H1 (cell line): ENCODE results near the gene PAPSS2. TPM values are rescaled to one million over a fixed set of nuclear protein-coding genes. Genes with fewer than 3 reads are reported as not detected.

Experiments used
- CTCF ChIA-PET: fragments of 300-600 bp; sonication (Branson Sonifier 250); formaldehyde crosslinking; loops from one replicate; lab custom pipeline; 2021; ENCODE audit not compliant: partially characterized antibody; lab: Charles Lee
- POLR2A ChIA-PET: fragments of 300-600 bp; sonication (Branson Sonifier 250); formaldehyde crosslinking; loops from one replicate; lab custom pipeline; 2021; ENCODE audit warnings: inconsistent platforms; ENCODE audit not compliant: partially characterized antibody; lab: Charles Lee
- DNase-seq, 2 experiments: peaks; one replicate each; pipeline versions ENCODE4 v3.0.0 to v3.0.0-alpha.2; 2010 to 2022; ENCODE audit warnings: low spot score in 2 of 2, low read depth in 1 of 2, mixed read lengths in 1 of 2
- FAIRE-seq: peaks from 2 replicates; lab custom pipeline; 2011; peaks lifted over from hg19 to GRCh38; lab: Jason Lieb, UNC
- H2AFZ ChIP-seq: 2 replicates; pipeline ENCODE4 v1.8.1; 2012; ENCODE audit warnings: low read length, inconsistent platforms
- H2AK5ac ChIP-seq: 2 replicates; pipeline ENCODE4 v1.6.1; 2013; ENCODE audit warnings: low read depth, low read length
- H2BK120ac ChIP-seq: replicated peaks from 2 replicates; pipeline ENCODE3; 2013; ENCODE audit warnings: low read depth, low read length, inconsistent platforms
- H2BK12ac ChIP-seq: 2 replicates; pipeline ENCODE4 v1.6.1; 2013; ENCODE audit warnings: low read depth, low read length
- H2BK15ac ChIP-seq: 2 replicates; pipeline ENCODE4 v1.6.1; 2013; ENCODE audit warnings: low read length
- H2BK20ac ChIP-seq: 2 replicates; pipeline ENCODE4 v1.6.1; 2013; ENCODE audit warnings: low read length
- H2BK5ac ChIP-seq: 2 replicates; pipeline ENCODE4 v1.6.1; 2013; ENCODE audit warnings: low read depth, low read length
- H3K14ac ChIP-seq: 2 replicates; pipeline ENCODE4 v1.6.1; 2013; ENCODE audit warnings: inconsistent platforms; ENCODE audit not compliant: insufficient read length
- H3K18ac ChIP-seq: 2 replicates; pipeline ENCODE4 v1.6.1; 2013; ENCODE audit warnings: low read length; ENCODE audit errors: extremely low read depth
- H3K23ac ChIP-seq: 2 replicates; pipeline ENCODE4 v1.6.1; 2013; ENCODE audit warnings: inconsistent platforms; ENCODE audit not compliant: insufficient read length
- H3K23me2 ChIP-seq: 2 replicates; pipeline ENCODE4 v1.6.1; 2013; ENCODE audit warnings: low read depth, low read length
- H3K27ac ChIP-seq: 2 replicates; pipeline ENCODE4 v1.6.1; 2011; ENCODE audit warnings: low read depth, low read length, inconsistent platforms
- H3K27me3 ChIP-seq, 4 experiments: replicated peaks in 1 of 4; 1 replicate in 1 of 4; 2 replicates in 3 of 4; pipeline versions ENCODE4 v1.6.1 to v1.8.1; 2011 to 2013; ENCODE audit warnings: low read length in 3 of 4, mild to moderate bottlenecking in 3 of 4, inconsistent platforms in 2 of 4, mixed read lengths in 2 of 4, moderate library complexity in 1 of 4; ENCODE audit not compliant: control insufficient read depth in 3 of 4, insufficient read depth in 3 of 4; ENCODE audit errors: extremely low read depth in 1 of 4
- H3K36me3 ChIP-seq, 4 experiments: 2 replicates each; pipeline versions ENCODE4 v1.6.1 to v1.8.1; 2011 to 2013; ENCODE audit warnings: mild to moderate bottlenecking in 4 of 4, low read length in 3 of 4, moderate library complexity in 2 of 4, control low read depth in 1 of 4, inconsistent platforms in 1 of 4; ENCODE audit not compliant: insufficient read depth in 4 of 4, control insufficient read depth in 2 of 4
- H3K4ac ChIP-seq: replicated peaks from 2 replicates; pipeline ENCODE3; 2013; ENCODE audit warnings: low read length, low read depth, mixed read lengths, inconsistent platforms; ENCODE audit not compliant: insufficient read length
- H3K4me1 ChIP-seq, 4 experiments: replicated peaks in 1 of 4; 1 replicate in 1 of 4; 2 replicates in 3 of 4; pipeline versions ENCODE4 v1.6.1 to v1.8.1; 2011 to 2013; ENCODE audit warnings: low read length in 3 of 4, inconsistent platforms in 2 of 4, mixed read lengths in 1 of 4; ENCODE audit not compliant: insufficient read depth in 4 of 4, control insufficient read depth in 3 of 4
- H3K4me2 ChIP-seq, 2 experiments: 2 replicates each; pipeline versions ENCODE4 v1.6.1 to v1.8.1; 2011 to 2013; ENCODE audit warnings: low read depth in 2 of 2, low read length in 2 of 2, control low read depth in 1 of 2, inconsistent platforms in 1 of 2, mild to moderate bottlenecking in 1 of 2; ENCODE audit not compliant: insufficient read depth in 1 of 2
- H3K4me3 ChIP-seq, 4 experiments: fragments of 200-600, 300-600 bp in 1 of 4; sonication (generic), shearing (Covaris generic), sonication (Bioruptor Twin) in 1 of 4; 2 replicates each; pipeline versions ENCODE4 v1.5.1 to v1.8.1; 2011 to 2016; ENCODE audit warnings: low read length in 4 of 4, low read depth in 3 of 4, control low read depth in 2 of 4, inconsistent platforms in 2 of 4, mild to moderate bottlenecking in 2 of 4, mixed read lengths in 1 of 4, moderate library complexity in 1 of 4; ENCODE audit not compliant: insufficient read depth in 2 of 4; ENCODE audit errors: extremely low read depth in 1 of 4
- H3K56ac ChIP-seq: replicated peaks from 2 replicates; pipeline ENCODE3; 2013; ENCODE audit warnings: low read depth, mild to moderate bottlenecking, mixed read lengths, low read length, inconsistent platforms; ENCODE audit not compliant: insufficient read length
- H3K79me1 ChIP-seq: 2 replicates; pipeline ENCODE4 v1.6.1; 2013; ENCODE audit warnings: low read depth, low read length, control low read depth
- H3K79me2 ChIP-seq, 2 experiments: 2 replicates each; pipeline versions ENCODE4 v1.6.1 to v1.8.1; 2012 to 2013; ENCODE audit warnings: low read length in 2 of 2, mild to moderate bottlenecking in 2 of 2, inconsistent platforms in 1 of 2; ENCODE audit not compliant: insufficient read depth in 2 of 2, control insufficient read depth in 1 of 2
- H3K9ac ChIP-seq, 4 experiments: replicated peaks in 1 of 4; 1 replicate in 1 of 4; 2 replicates in 3 of 4; pipeline versions ENCODE4 v1.6.1 to v1.8.1; 2011 to 2013; ENCODE audit warnings: low read depth in 3 of 4, low read length in 3 of 4, control low read depth in 2 of 4, mild to moderate bottlenecking in 2 of 4, moderate library complexity in 2 of 4, inconsistent platforms in 1 of 4; ENCODE audit errors: extremely low read depth in 1 of 4
- H3K9me3 ChIP-seq, 2 experiments: 2 replicates each; pipeline versions ENCODE4 v1.6.1 to v1.8.1; 2012 to 2013; ENCODE audit warnings: mild to moderate bottlenecking in 2 of 2, moderate library complexity in 2 of 2, control low read depth in 1 of 2, inconsistent platforms in 1 of 2, low read depth in 1 of 2, low read length in 1 of 2, mixed read lengths in 1 of 2; ENCODE audit not compliant: insufficient read depth in 2 of 2
- H4K20me1 ChIP-seq, 2 experiments: replicated peaks in 1 of 2; 2 replicates each; pipeline versions ENCODE3 to v1.8.1; 2011 to 2013; ENCODE audit warnings: inconsistent platforms in 2 of 2, low read length in 2 of 2, mild to moderate bottlenecking in 1 of 2; ENCODE audit not compliant: insufficient read depth in 2 of 2, control insufficient read depth in 1 of 2
- H4K5ac ChIP-seq: 2 replicates; pipeline ENCODE4 v1.6.1; 2013; ENCODE audit warnings: low read length, low read depth, mixed read lengths, inconsistent platforms; ENCODE audit not compliant: insufficient read length
- H4K8ac ChIP-seq: 2 replicates; pipeline ENCODE4 v1.8.0; 2013; ENCODE audit warnings: mild to moderate bottlenecking, moderate library complexity, low read length, inconsistent platforms; ENCODE audit not compliant: insufficient read depth; ENCODE audit errors: extremely low read depth
- H4K91ac ChIP-seq: replicated peaks from 2 replicates; pipeline ENCODE3; 2013; ENCODE audit warnings: low read length, mixed read lengths, inconsistent platforms; ENCODE audit not compliant: insufficient read length
- CREB1 ChIP-seq: IDR thresholded peaks from 2 replicates; pipeline ENCODE4 v1.6.1; 2012; ENCODE audit warnings: inconsistent platforms
- EGR1 ChIP-seq: IDR thresholded peaks from 2 replicates; pipeline ENCODE4 v1.6.1; 2011; ENCODE audit warnings: low read depth, low read length, borderline replicate concordance
- HDAC2 ChIP-seq, 2 experiments: fragments of 300-600 bp in 1 of 2; sonication (generic) in 1 of 2; IDR thresholded peaks; 2 replicates each; pipeline ENCODE4 v1.6.1; 2011 to 2012; ENCODE audit warnings: low read depth in 2 of 2, low read length in 2 of 2, mild to moderate bottlenecking in 2 of 2, moderate library complexity in 2 of 2, borderline replicate concordance in 1 of 2, inconsistent platforms in 1 of 2
- KDM1A ChIP-seq: fragments of 200-600, 300-600 bp; sonication (generic); IDR thresholded peaks from 2 replicates; pipeline ENCODE4 v1.7.1; 2016; ENCODE audit warnings: mild to moderate bottlenecking, low read length, borderline replicate concordance
- KDM4A ChIP-seq: IDR thresholded peaks from one replicate; pipeline ENCODE4 v1.7.1; 2012; ENCODE audit warnings: low read depth, mild to moderate bottlenecking, moderate library complexity, low read length, inconsistent platforms; ENCODE audit not compliant: severe bottlenecking
- PHF8 ChIP-seq: fragments of 200-600 bp; sonication (generic); conservative IDR thresholded peaks from 2 replicates; pipeline ENCODE4 v1.7.1; 2012; ENCODE audit warnings: low read depth, mild to moderate bottlenecking, inconsistent platforms, low read length, moderate library complexity
- POLR2AphosphoS5 ChIP-seq: IDR thresholded peaks from 2 replicates; pipeline ENCODE4 v1.6.1; 2011; ENCODE audit warnings: low read depth, low read length
- RBBP5 ChIP-seq: IDR thresholded peaks from 2 replicates; pipeline ENCODE4 v1.7.1; 2012; ENCODE audit warnings: low read depth, mild to moderate bottlenecking, inconsistent platforms, low read length, moderate library complexity, borderline replicate concordance
- RXRA ChIP-seq: IDR thresholded peaks from 2 replicates; pipeline ENCODE4 v1.6.1; 2011; ENCODE audit warnings: low read depth, mild to moderate bottlenecking, low read length, moderate library complexity; ENCODE audit not compliant: insufficient read depth
- SP4 ChIP-seq: IDR thresholded peaks from 2 replicates; pipeline ENCODE4 v1.6.1; 2012; ENCODE audit warnings: low read length, inconsistent platforms
- TAF1 ChIP-seq: IDR thresholded peaks from 2 replicates; pipeline ENCODE4 v1.6.1; 2011; ENCODE audit warnings: mild to moderate bottlenecking, low read depth, low read length
- TAF7 ChIP-seq: optimal IDR thresholded peaks from 2 replicates; pipeline ENCODE3; 2011; ENCODE audit warnings: low read depth, mild to moderate bottlenecking, inconsistent platforms, low read length, moderate library complexity, borderline replicate concordance
- TCF12 ChIP-seq: IDR thresholded peaks from 2 replicates; pipeline ENCODE4 v1.6.1; 2011; ENCODE audit warnings: low read depth, mild to moderate bottlenecking, low read length
- TEAD4 ChIP-seq: IDR thresholded peaks from 2 replicates; pipeline ENCODE4 v1.6.1; 2012; ENCODE audit warnings: low read depth, low read length, inconsistent platforms, mixed read lengths
- YY1 ChIP-seq: IDR thresholded peaks from 2 replicates; pipeline ENCODE4 v1.6.1; 2011; ENCODE audit warnings: low read depth, mild to moderate bottlenecking, low read length
- WGBS, 2 experiments: shearing (Covaris generic) in 1 of 2; methylation state at CpG; one replicate each; pipeline versions ENCODE4 v1.1.6 to v1.1.7; 2013 to 2015; ENCODE audit warnings: low lambda C conversion rate in 2 of 2, mixed read lengths in 2 of 2, inconsistent platforms in 1 of 2, low coverage in 1 of 2, missing lambda C conversion rate in 1 of 2; ENCODE audit not compliant: insufficient replicate concordance in 2 of 2, insufficient coverage in 1 of 2, insufficient read length in 1 of 2; ENCODE audit errors: extremely low coverage in 1 of 2, missing lambda C conversion rate in 1 of 2; 5-methylcytosine and 5-hydroxymethylcytosine counted together
- polyA plus RNA-seq, 7 experiments: library from polyadenylated mRNA; depleted of rRNA in 3 of 7; stranded (reverse) in 5 of 7; unstranded in 2 of 7; fragments of >200 nt in 5 of 7; fragments of 200-250 nt in 2 of 7; gene quantifications; 1 replicate in 5 of 7; 2 replicates in 1 of 7; 4 replicates in 1 of 7; pipeline versions ENCODE4 v1.2.1 to v1.2.3, GENCODE V29; 2011 to 2013; ENCODE audit warnings: missing spikeins in 2 of 7, mixed read lengths in 2 of 7
- total RNA-seq: library from RNA; stranded (reverse); fragmentation: NEBNext Ultra II Directional; extraction: Animal tissue kit (Norgen Biotek cat#: 25700); gene quantifications from 2 replicates; pipeline ENCODE4 v1.2.1, GENCODE V29; 2021

Gene PAPSS2
- total and polyA plus RNA-seq, 2 of the 8 experiments (the other 6 are each of a cell fraction or from before 2014, with no cell fraction given): 7.6 to 20.2 TPM

DNA sequence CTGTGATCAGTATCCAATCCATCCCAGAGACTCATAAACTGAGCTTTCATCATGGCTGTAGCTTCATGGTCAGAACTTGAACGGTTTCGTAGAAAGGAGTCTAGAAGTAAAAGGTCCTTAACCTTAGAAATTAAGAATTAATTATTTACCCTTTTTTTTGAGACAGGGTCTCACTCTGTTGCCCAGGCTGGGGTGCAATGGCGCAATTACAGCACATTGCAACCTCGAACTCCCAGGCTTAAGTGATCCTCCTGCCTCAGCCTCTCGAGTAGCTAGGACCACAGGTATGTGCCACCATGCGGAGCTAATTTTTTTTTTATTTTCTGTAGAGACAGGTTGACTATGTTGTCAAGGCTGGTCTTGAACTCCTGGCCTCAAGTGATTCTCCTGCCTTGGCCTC is 116.7 kb downstream of the PAPSS2 start:
- Histone ChIP-seq H4K91ac (no peak overlapping the region), H4K5ac (no peak overlapping the region), H3K9ac (no peak overlapping the region), H3K4me1 (no peaks in the 10 kb centered on the region), H3K36me3 (peaks cover 0 to 18% (median 2%) of the 10 kb centered on the region in 4 experiments; a peak in 4 of 8 replicates), H3K27ac (no peak overlapping the region), H3K14ac (no peak overlapping the region), H3K56ac (no peak overlapping the region), H3K79me2 (peaks cover 0 to 6% of the 10 kb centered on the region in 2 experiments; a peak in 1 of 4 replicates), H3K18ac (no peak overlapping the region), H2BK120ac (no peak overlapping the region), H3K4me3 (no peak overlapping the region), H4K20me1 (peaks cover 0 to 3% of the 10 kb centered on the region in 2 experiments), H2AK5ac (no peak overlapping the region), H3K4me2 (no peak overlapping the region), H2AFZ (no peak overlapping the region), H3K9me3 (no peaks in the 10 kb centered on the region), H2BK5ac (no peak overlapping the region), H3K79me1 (no peaks in the 10 kb centered on the region), H3K23ac (no peak overlapping the region), H2BK20ac (no peak overlapping the region), H2BK12ac (no peak overlapping the region), H3K4ac (no peak overlapping the region), H2BK15ac (no peak overlapping the region), H3K23me2 (no peaks in the 10 kb centered on the region), H4K8ac (no peak overlapping the region), H3K27me3 (no peaks in the 10 kb centered on the region)
- WGBS, 2 experiments: 94% methylated on average over 6 of the region's 6 CpGs; no CpG with 5 or more reads in 1 of the 2 experiments
- FAIRE-seq: no peak
- ChIA-PET CTCF (interaction anchor here (1.0 to 1.1 kb wide), 2 partner anchors 18 to 42 kb away, joined by 3 to 5 read pairs; no protein-coding TSS in a partner anchor), POLR2A (no interaction called here)
- DNase-seq: no peak
- no peak for TF ChIP-seq SP4
- no peak for TF ChIP-seq TEAD4
- no peak for TF ChIP-seq CREB1
- no peak for TF ChIP-seq PHF8
- no peak for TF ChIP-seq RXRA
- TF ChIP-seq RBBP5: no peak
- no peak for TF ChIP-seq TAF7
- no peak for TF ChIP-seq TAF1
- no peak for TF ChIP-seq EGR1
- no peak for TF ChIP-seq KDM4A
- TF ChIP-seq KDM1A: no peak
- no peak for TF ChIP-seq POLR2AphosphoS5
- TF ChIP-seq HDAC2 (IDR thresholded peaks at IDR 0.05; ENCODE audit: borderline replicate concordance in 1 of 2, low read depth in 2 of 2, low read length in 2 of 2): no peak
- no peak for TF ChIP-seq TCF12
- no peak for TF ChIP-seq YY1
